Progenitor cell of endocrine pancreas (in vitro differentiated cells): ENCODE data around the gene GALNT2. TPM values are rescaled to one million over a fixed set of nuclear protein-coding genes. Genes with fewer than 3 reads are reported as not detected.
A peak's percentile ranks its signal among the peaks of the same experiment; 100 is the strongest.

ENCODE experiments used
- DNase-seq: peaks from one replicate; pipeline ENCODE4 v3.0.0; 2021; ENCODE audit warnings: low spot score; ENCODE audit not compliant: unreplicated experiment
- H3K27ac Mint-ChIP-seq: 2 replicates; pipeline ENCODE4 v1.8.0; 2021; ENCODE audit warnings: mild to moderate bottlenecking, moderate library complexity, mixed read lengths
- H3K27me3 Mint-ChIP-seq: 2 replicates; pipeline ENCODE4 v1.8.0; 2021; ENCODE audit warnings: mixed read lengths
- H3K36me3 Mint-ChIP-seq: 2 replicates; pipeline ENCODE4 v1.8.0; 2022; ENCODE audit warnings: mixed read lengths; ENCODE audit not compliant: insufficient read depth
- H3K4me1 Mint-ChIP-seq: 2 replicates; pipeline ENCODE4 v1.8.0; 2021; ENCODE audit warnings: low read depth, mixed read lengths
- H3K4me3 Mint-ChIP-seq: 2 replicates; pipeline ENCODE4 v1.8.0; 2021; ENCODE audit warnings: low read depth, mild to moderate bottlenecking, moderate library complexity, mixed read lengths
- H3K9me3 Mint-ChIP-seq: 2 replicates; pipeline ENCODE4 v1.8.0; 2021; ENCODE audit warnings: low read depth, mixed read lengths
- total RNA-seq: library from RNA; stranded (reverse); gene quantifications from 2 replicates; pipeline ENCODE4 v1.2.1, GENCODE V29; 2021
- TF ChIP-seq, protein P1 (sequence below): fragments of 200-600 bp; sonication (generic); IDR thresholded peaks from one replicate; pipeline ENCODE4 v1.5.0; 2021; ENCODE audit warnings: antibody characterized with exemption, mild to moderate bottlenecking; ENCODE audit not compliant: unreplicated experiment

GALNT2 gene
- total RNA-seq, 1 donor from 2014 or later = 95.2 TPM

DNA sequence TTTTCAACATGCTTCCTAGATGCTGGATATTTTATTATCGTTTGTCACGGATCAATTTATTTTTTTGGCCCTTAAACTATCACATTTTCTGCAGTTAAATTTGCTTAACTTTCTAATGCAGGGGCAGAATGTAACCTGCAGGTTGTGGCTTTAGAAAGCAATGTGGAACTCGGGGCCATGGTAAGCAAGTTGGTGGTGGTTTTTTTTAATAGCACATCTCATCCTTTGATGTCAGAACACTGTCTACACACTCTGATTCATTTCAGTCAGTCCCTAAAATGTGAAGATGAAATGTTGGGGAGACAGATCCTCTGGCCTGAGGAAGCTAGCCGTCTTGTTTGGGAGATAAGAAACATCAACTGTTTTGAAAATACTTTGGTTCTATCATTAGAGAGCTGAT lies 89.5 kb downstream of the GALNT2 start:
- TF ChIP-seq, protein P1, sequence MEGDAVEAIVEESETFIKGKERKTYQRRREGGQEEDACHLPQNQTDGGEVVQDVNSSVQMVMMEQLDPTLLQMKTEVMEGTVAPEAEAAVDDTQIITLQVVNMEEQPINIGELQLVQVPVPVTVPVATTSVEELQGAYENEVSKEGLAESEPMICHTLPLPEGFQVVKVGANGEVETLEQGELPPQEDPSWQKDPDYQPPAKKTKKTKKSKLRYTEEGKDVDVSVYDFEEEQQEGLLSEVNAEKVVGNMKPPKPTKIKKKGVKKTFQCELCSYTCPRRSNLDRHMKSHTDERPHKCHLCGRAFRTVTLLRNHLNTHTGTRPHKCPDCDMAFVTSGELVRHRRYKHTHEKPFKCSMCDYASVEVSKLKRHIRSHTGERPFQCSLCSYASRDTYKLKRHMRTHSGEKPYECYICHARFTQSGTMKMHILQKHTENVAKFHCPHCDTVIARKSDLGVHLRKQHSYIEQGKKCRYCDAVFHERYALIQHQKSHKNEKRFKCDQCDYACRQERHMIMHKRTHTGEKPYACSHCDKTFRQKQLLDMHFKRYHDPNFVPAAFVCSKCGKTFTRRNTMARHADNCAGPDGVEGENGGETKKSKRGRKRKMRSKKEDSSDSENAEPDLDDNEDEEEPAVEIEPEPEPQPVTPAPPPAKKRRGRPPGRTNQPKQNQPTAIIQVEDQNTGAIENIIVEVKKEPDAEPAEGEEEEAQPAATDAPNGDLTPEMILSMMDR = no peak
- Mint-ChIP-seq H3K36me3 (no peaks in the 10 kb centered on the region), H3K27ac (no peak overlapping the region), H3K4me3 (no peak overlapping the region), H3K27me3 (no peaks in the 10 kb centered on the region), H3K9me3 (no peaks in the 10 kb centered on the region), H3K4me1 (peaks cover 60% of the 10 kb centered on the region)
- DNase-seq = no peak

DNA sequence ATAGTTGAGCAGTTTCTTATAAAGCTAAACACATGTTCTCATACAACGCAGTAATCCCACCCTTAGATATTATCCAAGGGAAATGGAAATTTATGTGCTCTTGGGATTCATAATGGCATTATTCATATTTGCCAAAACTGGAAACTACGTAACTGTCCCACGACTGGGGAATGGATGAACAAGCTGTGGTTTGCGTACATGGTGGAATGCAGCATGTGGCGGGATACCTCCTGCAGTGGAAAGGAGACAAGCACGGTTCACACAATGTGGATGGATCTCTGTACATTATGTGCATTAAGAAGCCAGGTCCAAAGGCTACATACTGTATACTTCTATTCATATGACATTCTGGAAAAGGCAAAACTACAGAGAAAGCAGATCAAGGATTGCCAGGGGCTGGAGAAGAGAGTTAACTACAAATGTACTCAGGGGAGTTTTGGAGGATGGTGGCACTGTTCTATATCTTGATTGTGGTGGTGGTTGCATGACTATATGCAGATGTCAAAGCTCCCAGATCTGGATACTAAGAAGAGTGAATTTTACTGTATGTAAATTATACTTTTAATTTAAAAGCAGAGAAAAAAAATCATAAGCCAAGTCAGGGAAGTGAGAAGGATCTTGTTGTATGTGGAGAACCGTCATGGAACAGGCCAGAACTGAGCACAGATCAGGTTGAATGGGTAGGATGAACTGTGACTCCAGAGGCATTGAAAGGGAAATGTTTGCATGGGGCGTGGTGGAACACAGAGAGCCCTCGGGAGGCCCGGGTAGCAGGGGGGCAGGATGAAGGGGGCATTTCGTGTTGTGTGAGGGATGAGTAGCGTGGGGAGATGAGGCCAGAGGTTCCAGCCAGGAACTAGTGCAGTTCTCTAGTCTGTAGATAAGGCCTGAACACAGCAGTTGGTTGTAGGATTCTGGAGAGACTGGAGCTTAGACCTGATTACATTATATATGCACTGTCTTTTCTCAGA lies 90.7 kb downstream of the GALNT2 start:
- TF ChIP-seq, protein P1 = no peak
- Mint-ChIP-seq H3K9me3 (no peaks in the 10 kb centered on the region), H3K36me3 (no peaks in the 10 kb centered on the region), H3K27me3 (no peaks in the 10 kb centered on the region), H3K4me3 (no peak overlapping the region), H3K4me1 (peaks cover 55% of the 10 kb centered on the region), H3K27ac (peak overlapping the region; percentile 95)
- no peak for DNase-seq

DNA sequence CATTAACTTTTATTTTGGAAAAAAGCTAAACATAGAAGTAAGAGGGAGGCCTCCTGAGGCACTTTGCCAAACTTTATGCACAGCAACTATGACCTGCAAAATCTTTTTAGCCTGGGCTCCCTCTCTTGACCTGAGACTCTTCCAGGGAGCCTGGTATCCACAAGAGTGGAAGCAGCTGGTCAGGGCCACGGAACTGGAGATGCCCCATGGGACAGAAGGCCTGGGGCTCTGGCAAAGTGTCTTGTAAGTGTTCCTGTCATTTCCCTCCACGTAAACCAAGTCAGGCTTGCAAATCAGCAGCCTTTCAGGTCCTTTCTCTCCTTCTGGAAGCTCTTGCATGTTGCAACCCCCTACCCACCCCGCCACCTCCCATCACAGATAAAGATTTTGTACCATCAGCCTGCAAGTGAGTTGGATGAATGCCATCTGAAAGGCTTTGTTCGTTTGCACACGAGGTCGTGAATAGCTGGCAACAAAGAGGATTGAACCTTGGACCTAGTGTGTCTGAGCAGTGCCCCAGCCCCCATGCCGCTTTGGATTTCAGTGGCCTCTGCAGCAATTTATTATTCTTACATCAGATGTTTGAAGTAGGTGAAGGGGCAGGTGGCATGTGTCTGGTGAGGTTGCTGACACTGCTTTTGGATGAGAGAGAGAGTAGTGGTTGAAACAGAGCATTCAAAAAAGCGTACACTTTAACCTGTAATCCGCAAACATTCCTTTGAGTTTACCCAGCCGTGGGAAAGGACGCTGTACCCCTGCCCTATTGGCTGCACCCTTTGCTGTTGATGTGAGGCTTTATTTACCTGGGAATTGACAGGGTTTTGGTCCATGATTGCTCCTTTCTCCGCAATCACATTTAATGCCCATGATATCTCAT lies 91.6 kb downstream of the GALNT2 start:
- H3K27me3 Mint-ChIP-seq = no peaks in the 10 kb centered on the region
- peak overlapping the region; percentile 17 for H3K4me3 Mint-ChIP-seq
- TF ChIP-seq, protein P1 = no peak
- DNase-seq = no peak
- no peaks in the 10 kb centered on the region for H3K36me3 Mint-ChIP-seq
- peak overlapping the region; percentile 95 for H3K27ac Mint-ChIP-seq
- peaks cover 47% of the 10 kb centered on the region for H3K4me1 Mint-ChIP-seq
- no peaks in the 10 kb centered on the region for H3K9me3 Mint-ChIP-seq

DNA sequence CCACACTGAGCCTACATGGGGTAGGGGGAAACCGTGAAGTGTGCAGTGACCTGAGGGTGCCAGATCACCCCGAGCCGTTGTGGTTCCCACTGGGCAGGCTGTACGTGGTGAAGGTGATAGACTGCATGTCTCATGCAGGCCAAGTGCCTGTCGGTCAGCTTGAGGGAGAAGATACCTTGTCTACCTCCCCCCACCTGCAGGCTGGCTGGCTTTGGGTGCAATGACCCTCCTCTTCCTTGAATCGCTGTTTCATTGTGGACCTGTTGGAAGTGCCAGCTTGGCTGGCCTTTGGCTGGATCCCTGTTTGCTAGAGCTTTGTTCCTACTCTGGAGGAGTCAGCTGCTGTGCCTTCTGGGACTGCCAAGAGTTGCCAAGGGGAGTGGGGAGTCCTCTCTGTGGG lies 92.5 kb downstream of the GALNT2 start:
- H3K4me1 Mint-ChIP-seq = peaks cover 39% of the 10 kb centered on the region
- no peak for DNase-seq
- H3K9me3 Mint-ChIP-seq = no peaks in the 10 kb centered on the region
- H3K27me3 Mint-ChIP-seq = no peaks in the 10 kb centered on the region
- H3K36me3 Mint-ChIP-seq = no peaks in the 10 kb centered on the region
- H3K27ac Mint-ChIP-seq = peak overlapping the region; percentile 95
- peak overlapping the region; percentile 17 for H3K4me3 Mint-ChIP-seq
- TF ChIP-seq, protein P1 = no peak
